GM12891 (cell line): ENCODE data around the gene ABCC10.

Experiments
- POLR2A ChIP-seq: IDR thresholded peaks from 2 replicates; pipeline ENCODE4 v1.6.1; 2011; ENCODE audit warnings: low read depth, low read length, control low read depth
- POLR2AphosphoS5 ChIP-seq: IDR thresholded peaks from 2 replicates; pipeline ENCODE4 v1.6.1; 2011; ENCODE audit warnings: low read depth, low read length, control low read depth

DNA sequence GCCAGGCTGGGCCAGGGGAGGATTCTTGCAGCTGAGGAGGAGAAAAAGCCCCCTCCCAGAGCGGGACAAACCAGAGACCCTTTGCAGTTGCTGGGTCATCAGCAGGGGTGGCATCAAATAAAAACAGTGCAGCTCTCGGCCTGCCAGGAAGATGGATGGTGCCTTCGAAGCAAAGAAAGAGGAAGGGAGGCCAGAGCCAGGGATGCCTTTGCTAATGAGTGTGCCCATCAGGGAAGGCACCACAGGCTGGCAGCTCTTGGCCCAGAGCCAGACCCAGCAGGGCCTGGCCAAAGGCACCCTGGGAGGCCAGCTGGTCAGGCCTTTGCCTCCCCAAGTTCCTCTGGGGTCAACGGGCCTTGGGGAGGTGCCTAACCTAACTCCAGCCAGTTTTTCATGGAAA, 31.6 kb upstream of the ABCC10 start:
- TF ChIP-seq POLR2A (no peak), POLR2AphosphoS5 (no peak)
